ENCODE measurements around the gene LIPN. TPM values are rescaled to one million over a fixed set of nuclear protein-coding genes. Genes with fewer than 3 reads are reported as not detected.

LIPN gene
- total RNA-seq, 2 donors from 2014 or later: not detected

- H3K36me3 Mint-ChIP-seq: no peaks in the 10 kb centered on the region
- DNase-seq (ENCODE audit: low spot score in 2 of 2) (no peak), ATAC-seq (no peak)
- no peak overlapping the region for H3K27ac Mint-ChIP-seq
- H3K9me3 Mint-ChIP-seq: no peaks in the 10 kb centered on the region
Observed at GRCh38 chr10:88804083-88804812, 44.4 kb downstream of the LIPN start.

- Mint-ChIP-seq H3K27ac (no peak overlapping the region), H3K9me3 (no peaks in the 10 kb centered on the region), H3K36me3 (no peaks in the 10 kb centered on the region)
- no peak for DNase-seq (ENCODE audit: low spot score in 2 of 2)
- no peak for ATAC-seq
Observed at GRCh38 chr10:88805361-88805760, 45.5 kb downstream of the LIPN start.

- no peaks in the 10 kb centered on the region for H3K9me3 Mint-ChIP-seq
- no peak for DNase-seq (ENCODE audit: low spot score in 2 of 2)
- ATAC-seq: no peak
- H3K27ac Mint-ChIP-seq: no peak overlapping the region
- no peaks in the 10 kb centered on the region for H3K36me3 Mint-ChIP-seq
Observed at GRCh38 chr10:88805924-88806323, 46.1 kb downstream of the LIPN start.

- no peaks in the 10 kb centered on the region for H3K36me3 Mint-ChIP-seq
- ATAC-seq (no peak), DNase-seq (ENCODE audit: low spot score in 2 of 2) (no peak)
- H3K9me3 Mint-ChIP-seq: no peaks in the 10 kb centered on the region
- H3K27ac Mint-ChIP-seq: no peak overlapping the region
Observed at GRCh38 chr10:88809621-88810020, 49.8 kb downstream of the LIPN start.

GRCh38 chr10:88810196-88810961, 50.6 kb downstream of the LIPN start:
- DNase-seq (ENCODE audit: low spot score in 2 of 2) (no peak), ATAC-seq (peak; percentile 74 to 77)
- Mint-ChIP-seq H3K36me3 (no peaks in the 10 kb centered on the region), H3K9me3 (no peaks in the 10 kb centered on the region), H3K27ac (no peak overlapping the region)

- Mint-ChIP-seq H3K36me3 (no peaks in the 10 kb centered on the region), H3K27ac (no peak overlapping the region), H3K9me3 (no peaks in the 10 kb centered on the region)
- DNase-seq (ENCODE audit: low spot score in 2 of 2) (no peak), ATAC-seq (no peak)
Observed at GRCh38 chr10:88813200-88813599, 53.4 kb downstream of the LIPN start.

GRCh38 chr10:88819290-88819689, 59.5 kb downstream of the LIPN start:
- DNase-seq (ENCODE audit: low spot score in 2 of 2) (no peak), ATAC-seq (no peak)
- Mint-ChIP-seq H3K9me3 (peaks cover 4 to 5% of the 10 kb centered on the region in 2 donors), H3K36me3 (peaks cover 4 to 5% of the 10 kb centered on the region in 2 donors), H3K27ac (no peak overlapping the region)

- no peak for ATAC-seq
Observed at GRCh38 chr10:88820748-88821401, 61.1 kb downstream of the LIPN start.

GRCh38 chr10:88826388-88826787, 66.6 kb downstream of the LIPN start:
- peak in 1 of 2 donors; percentile 37 for ATAC-seq
- DNase-seq (ENCODE audit: low spot score in 2 of 2): no peak
- peak overlapping the region; percentile 5 to 68 for H3K27ac Mint-ChIP-seq
- H3K9me3 Mint-ChIP-seq: peaks cover 12 to 13% of the 10 kb centered on the region in 2 donors
- peaks cover 4 to 19% of the 10 kb centered on the region in 2 donors for H3K36me3 Mint-ChIP-seq

More at GRCh38 chr10:88820748-88821401, 61.1 kb downstream of the LIPN start:
- Mint-ChIP-seq H3K36me3 (peaks cover 4 to 5% of the 10 kb centered on the region in 2 donors), H3K9me3 (peaks cover 4 to 7% of the 10 kb centered on the region in 2 donors), H3K27ac (no peak overlapping the region)
- no peak for DNase-seq (ENCODE audit: low spot score in 2 of 2)

- Mint-ChIP-seq H3K36me3 (peaks cover 4 to 19% of the 10 kb centered on the region in 2 donors), H3K9me3 (peaks cover 12 to 13% of the 10 kb centered on the region in 2 donors), H3K27ac (no peak overlapping the region)
- peak; percentile 79 to 82 for ATAC-seq
- no peak for DNase-seq (ENCODE audit: low spot score in 2 of 2)
Observed at GRCh38 chr10:88827671-88828070, 67.9 kb downstream of the LIPN start.

- Mint-ChIP-seq H3K27ac (no peak overlapping the region), H3K9me3 (peaks cover 12 to 13% of the 10 kb centered on the region in 2 donors), H3K36me3 (peaks cover 4 to 19% of the 10 kb centered on the region in 2 donors)
- no peak for ATAC-seq
- DNase-seq (ENCODE audit: low spot score in 2 of 2): no peak
Observed at GRCh38 chr10:88828310-88828709, 68.5 kb downstream of the LIPN start.

Other genes starting within 250 kb of the LIPN start
- gene RNLS, start 176.7 kb upstream of the LIPN start, total RNA-seq: 1 to 10 TPM; 3.3 to 3.8 TPM
- not detected for gene LIPJ, start 173.3 kb upstream of the LIPN start, total RNA-seq
- gene LIPF, start 95.6 kb upstream of the LIPN start, total RNA-seq: not detected
- not detected for gene LIPK, start 53.8 kb upstream of the LIPN start, total RNA-seq
- not detected for gene LIPM, start 42.7 kb downstream of the LIPN start, total RNA-seq
- under 1 TPM; 0.18 to 0.78 TPM for gene ANKRD22, start 91.8 kb downstream of the LIPN start, total RNA-seq
- 10 to 100 TPM; 15.7 to 57.0 TPM for gene STAMBPL1, start 120.2 kb downstream of the LIPN start, total RNA-seq
- 10 to 100 TPM in 1 of 2 donors, 1 to 10 TPM in 1; 3.6 to 10.6 TPM for gene ACTA2, start 192.8 kb downstream of the LIPN start, total RNA-seq
- gene FAS, start 230.8 kb downstream of the LIPN start, total RNA-seq: 10 to 100 TPM; 45.5 to 72.8 TPM

Measured in activated naive CD4-positive, alpha-beta T cell treated with anti-CD3 and anti-CD28 coated beads, Interleukin-2, amount 50 U/mL, for 72 hours (primary cell).